ENCODE results near the gene RBMS1. TPM values are rescaled to one million over a fixed set of nuclear protein-coding genes. Genes with fewer than 3 reads are reported as not detected.

Gene RBMS1
- total RNA-seq, 4 donors from 2014 or later: 13.0 to 24.5 (median 14.1) TPM

- Histone ChIP-seq H3K27me3 (no peaks in the 10 kb centered on the region), H3K4me1 (peaks cover 71 to 79% of the 10 kb centered on the region in 2 donors), H3K4me3 (no peak overlapping the region), H3K36me3 (no peaks in the 10 kb centered on the region), H3K9me3 (no peaks in the 10 kb centered on the region), H3K27ac (peak overlapping the region in 3 of 4 donors; percentile 53 to 63 (median 63))
- intact Hi-C loops (cut with DNase I; ENCODE audit: low total_unique reads): no loop called here
- ATAC-seq: peak; percentile 26 to 38
- no peak for DNase-seq
- TF ChIP-seq, protein P1, sequence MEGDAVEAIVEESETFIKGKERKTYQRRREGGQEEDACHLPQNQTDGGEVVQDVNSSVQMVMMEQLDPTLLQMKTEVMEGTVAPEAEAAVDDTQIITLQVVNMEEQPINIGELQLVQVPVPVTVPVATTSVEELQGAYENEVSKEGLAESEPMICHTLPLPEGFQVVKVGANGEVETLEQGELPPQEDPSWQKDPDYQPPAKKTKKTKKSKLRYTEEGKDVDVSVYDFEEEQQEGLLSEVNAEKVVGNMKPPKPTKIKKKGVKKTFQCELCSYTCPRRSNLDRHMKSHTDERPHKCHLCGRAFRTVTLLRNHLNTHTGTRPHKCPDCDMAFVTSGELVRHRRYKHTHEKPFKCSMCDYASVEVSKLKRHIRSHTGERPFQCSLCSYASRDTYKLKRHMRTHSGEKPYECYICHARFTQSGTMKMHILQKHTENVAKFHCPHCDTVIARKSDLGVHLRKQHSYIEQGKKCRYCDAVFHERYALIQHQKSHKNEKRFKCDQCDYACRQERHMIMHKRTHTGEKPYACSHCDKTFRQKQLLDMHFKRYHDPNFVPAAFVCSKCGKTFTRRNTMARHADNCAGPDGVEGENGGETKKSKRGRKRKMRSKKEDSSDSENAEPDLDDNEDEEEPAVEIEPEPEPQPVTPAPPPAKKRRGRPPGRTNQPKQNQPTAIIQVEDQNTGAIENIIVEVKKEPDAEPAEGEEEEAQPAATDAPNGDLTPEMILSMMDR (IDR thresholded peaks at IDR 0.05 in 4 of 5, conservative IDR thresholded peaks at IDR 0.05 in 1 of 5): no peak
- no peak for TF ChIP-seq POLR2A (IDR thresholded peaks at IDR 0.05)
- in situ Hi-C loops (cut with MboI; ENCODE audit: low sequenced_read_pairs in 4 of 4): loop anchor here in 1 of 4 donors (25.0 kb wide), 1 partner anchor 108 kb away; the partner anchor contains the start of gene RBMS1
Measured at GRCh38 chr2:160379399-160379798, 114.2 kb downstream of the RBMS1 start.

GRCh38 chr2:160377204-160377995 is 116.2 kb downstream of the RBMS1 start:
- Histone ChIP-seq H3K9me3 (no peaks in the 10 kb centered on the region), H3K4me3 (no peak overlapping the region), H3K36me3 (no peaks in the 10 kb centered on the region), H3K27ac (peak overlapping the region in 1 of 4 donors; percentile 4), H3K4me1 (peaks cover 91 to 98% of the 10 kb centered on the region in 2 donors), H3K27me3 (no peaks in the 10 kb centered on the region)
- no peak for TF ChIP-seq POLR2A (IDR thresholded peaks at IDR 0.05)
- TF ChIP-seq, protein P1 (IDR thresholded peaks at IDR 0.05 in 4 of 5, conservative IDR thresholded peaks at IDR 0.05 in 1 of 5): no peak
- in situ Hi-C loops (cut with MboI; ENCODE audit: low sequenced_read_pairs in 4 of 4): loop anchor here in 1 of 4 donors (25.0 kb wide), 1 partner anchor 110 kb away; the partner anchor contains the start of gene RBMS1
- ATAC-seq (no peak), DNase-seq (no peak)
- intact Hi-C loops (cut with DNase I; ENCODE audit: low total_unique reads): no loop called here

GRCh38 chr2:160376576-160376975 is 117.0 kb downstream of the RBMS1 start:
- in situ Hi-C loops (cut with MboI; ENCODE audit: low sequenced_read_pairs in 4 of 4) (loop anchor here in 1 of 4 donors (25.0 kb wide), 1 partner anchor 111 kb away; the partner anchor contains the start of gene RBMS1), intact Hi-C loops (cut with DNase I; ENCODE audit: low total_unique reads) (no loop called here)
- Histone ChIP-seq H3K27me3 (no peaks in the 10 kb centered on the region), H3K4me3 (no peak overlapping the region), H3K27ac (peak overlapping the region in 3 of 4 donors; percentile 40 to 50 (median 44)), H3K4me1 (peaks cover 94 to 98% of the 10 kb centered on the region in 2 donors), H3K36me3 (no peaks in the 10 kb centered on the region), H3K9me3 (no peaks in the 10 kb centered on the region)
- TF ChIP-seq, protein P1 (IDR thresholded peaks at IDR 0.05 in 4 of 5, conservative IDR thresholded peaks at IDR 0.05 in 1 of 5): no peak
- TF ChIP-seq POLR2A (IDR thresholded peaks at IDR 0.05): no peak
- ATAC-seq (no peak), DNase-seq (no peak)

DNA sequence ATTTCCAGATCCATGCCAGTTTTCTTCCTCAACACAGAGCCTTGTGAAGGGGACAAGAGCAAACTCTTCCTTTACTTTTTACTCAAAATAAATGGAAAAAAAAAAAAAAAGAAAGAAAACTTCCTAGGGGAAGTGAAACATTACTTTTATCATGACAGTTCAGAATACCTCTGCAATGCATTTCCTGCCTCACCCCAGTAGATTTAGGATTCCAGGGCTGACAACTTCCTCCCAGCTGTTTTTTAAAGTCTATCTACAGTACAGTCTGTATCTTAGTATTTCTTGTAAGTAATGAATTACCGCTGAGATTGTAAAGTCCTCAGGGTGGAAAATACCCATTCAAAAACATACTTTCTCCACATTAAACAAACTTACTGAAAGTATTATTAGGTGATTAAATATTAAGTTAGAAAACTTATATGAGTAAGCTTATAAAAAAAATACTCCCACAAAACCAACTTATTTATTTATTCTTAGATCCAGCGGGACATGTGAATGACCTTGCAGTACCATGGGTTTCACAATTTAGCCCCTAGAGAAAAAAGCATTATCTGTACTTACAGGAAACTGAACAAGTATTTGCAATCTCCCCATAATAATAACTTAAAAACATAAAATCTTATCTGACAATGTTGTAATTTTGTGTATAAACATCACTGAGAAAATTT is 117.7 kb downstream of the RBMS1 start:
- in situ Hi-C loops (cut with MboI; ENCODE audit: low sequenced_read_pairs in 4 of 4) (loop anchor here in 1 of 4 donors (25.0 kb wide), 1 partner anchor 111 kb away; the partner anchor contains the start of gene RBMS1), intact Hi-C loops (cut with DNase I; ENCODE audit: low total_unique reads) (no loop called here)
- Histone ChIP-seq H3K36me3 (no peaks in the 10 kb centered on the region), H3K27me3 (no peaks in the 10 kb centered on the region), H3K27ac (peak overlapping the region in 3 of 4 donors; percentile 38 to 50 (median 40)), H3K4me1 (peaks cover 89 to 98% of the 10 kb centered on the region in 2 donors), H3K4me3 (peak overlapping the region in 1 of 4 donors; percentile 4), H3K9me3 (no peaks in the 10 kb centered on the region)
- ATAC-seq: peak in 1 of 2 donors; percentile 24
- TF ChIP-seq, protein P1 (IDR thresholded peaks at IDR 0.05 in 4 of 5, conservative IDR thresholded peaks at IDR 0.05 in 1 of 5): no peak
- DNase-seq: no peak
